Activated CD8-positive, alpha-beta memory T cell treated with anti-CD3 and anti-CD28 coated beads, Interleukin-2, amount 50 U/mL, for 48 hours (primary cell): ENCODE results near the gene PTDSS2.
"Not testable (repeated sequence)": the region's sequence is repeated elsewhere in the genome, so short reads cannot be mapped to it uniquely, and the experiment has no call there.

Source experiments
- DNase-seq: peaks from one replicate; pipeline ENCODE4 v3.0.0-alpha.2; 2020

PTDSS2 gene

GRCh38 chr11:452203-452744 lies 2.2 kb downstream of the PTDSS2 start:
- DNase-seq: no peak

- DNase-seq: no peak
Measured at GRCh38 chr11:452916-453527, 2.9 kb downstream of the PTDSS2 start.

GRCh38 chr11:453564-453963 lies 3.5 kb downstream of the PTDSS2 start:
- no peak for DNase-seq

- no peak for DNase-seq
Measured at GRCh38 chr11:454043-454442, 4.0 kb downstream of the PTDSS2 start.

GRCh38 chr11:454801-455565 lies 4.9 kb downstream of the PTDSS2 start:
- DNase-seq: no peak

- DNase-seq: no peak
Measured at GRCh38 chr11:455566-456147, 5.6 kb downstream of the PTDSS2 start.

GRCh38 chr11:456533-456932 lies 6.5 kb downstream of the PTDSS2 start:
- no peak for DNase-seq

GRCh38 chr11:457111-457760 lies 7.2 kb downstream of the PTDSS2 start:
- DNase-seq: no peak

- DNase-seq: no peak
Measured at GRCh38 chr11:459511-460220, 9.6 kb downstream of the PTDSS2 start.

GRCh38 chr11:460331-461199 lies 10.5 kb downstream of the PTDSS2 start:
- no peak for DNase-seq

- DNase-seq: no peak
Measured at GRCh38 chr11:461626-462025, 11.5 kb downstream of the PTDSS2 start.

- no peak for DNase-seq
Measured at GRCh38 chr11:462107-462890, 12.2 kb downstream of the PTDSS2 start.

- DNase-seq: no peak
Measured at GRCh38 chr11:464316-464715, 14.2 kb downstream of the PTDSS2 start.

- no peak for DNase-seq
Measured at GRCh38 chr11:465896-466530, 15.9 kb downstream of the PTDSS2 start.

- no peak for DNase-seq
Measured at GRCh38 chr11:468036-468435, 18.0 kb downstream of the PTDSS2 start.

GRCh38 chr11:468493-468892 lies 18.4 kb downstream of the PTDSS2 start:
- DNase-seq: no peak

- not testable (repeated sequence) for DNase-seq
Measured at GRCh38 chr11:469026-469683, 19.1 kb downstream of the PTDSS2 start.

- no peak for DNase-seq
Measured at GRCh38 chr11:469684-470560, 19.8 kb downstream of the PTDSS2 start.
